ENCODE results near the gene TERT.

GRCh38 chr5:1232780-1233179 is 62.1 kb downstream of the TERT start:
- TF ChIP-seq, protein P1, sequence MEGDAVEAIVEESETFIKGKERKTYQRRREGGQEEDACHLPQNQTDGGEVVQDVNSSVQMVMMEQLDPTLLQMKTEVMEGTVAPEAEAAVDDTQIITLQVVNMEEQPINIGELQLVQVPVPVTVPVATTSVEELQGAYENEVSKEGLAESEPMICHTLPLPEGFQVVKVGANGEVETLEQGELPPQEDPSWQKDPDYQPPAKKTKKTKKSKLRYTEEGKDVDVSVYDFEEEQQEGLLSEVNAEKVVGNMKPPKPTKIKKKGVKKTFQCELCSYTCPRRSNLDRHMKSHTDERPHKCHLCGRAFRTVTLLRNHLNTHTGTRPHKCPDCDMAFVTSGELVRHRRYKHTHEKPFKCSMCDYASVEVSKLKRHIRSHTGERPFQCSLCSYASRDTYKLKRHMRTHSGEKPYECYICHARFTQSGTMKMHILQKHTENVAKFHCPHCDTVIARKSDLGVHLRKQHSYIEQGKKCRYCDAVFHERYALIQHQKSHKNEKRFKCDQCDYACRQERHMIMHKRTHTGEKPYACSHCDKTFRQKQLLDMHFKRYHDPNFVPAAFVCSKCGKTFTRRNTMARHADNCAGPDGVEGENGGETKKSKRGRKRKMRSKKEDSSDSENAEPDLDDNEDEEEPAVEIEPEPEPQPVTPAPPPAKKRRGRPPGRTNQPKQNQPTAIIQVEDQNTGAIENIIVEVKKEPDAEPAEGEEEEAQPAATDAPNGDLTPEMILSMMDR (conservative IDR thresholded peaks at IDR 0.05), result no peak
- no peak for TF ChIP-seq ZFX (IDR thresholded peaks at IDR 0.05)

Measured in C4-2B (cell line).